GM12872 (cell line): ENCODE data around the gene ABI3BP.

ENCODE experiments used
- TF ChIP-seq, protein P1 (sequence below): IDR thresholded peaks from 3 replicates; pipeline ENCODE4 v1.5.1; 2011; ENCODE audit warnings: low read depth, mild to moderate bottlenecking, low read length, moderate library complexity; ENCODE audit not compliant: insufficient read depth

The ABI3BP gene

DNA sequence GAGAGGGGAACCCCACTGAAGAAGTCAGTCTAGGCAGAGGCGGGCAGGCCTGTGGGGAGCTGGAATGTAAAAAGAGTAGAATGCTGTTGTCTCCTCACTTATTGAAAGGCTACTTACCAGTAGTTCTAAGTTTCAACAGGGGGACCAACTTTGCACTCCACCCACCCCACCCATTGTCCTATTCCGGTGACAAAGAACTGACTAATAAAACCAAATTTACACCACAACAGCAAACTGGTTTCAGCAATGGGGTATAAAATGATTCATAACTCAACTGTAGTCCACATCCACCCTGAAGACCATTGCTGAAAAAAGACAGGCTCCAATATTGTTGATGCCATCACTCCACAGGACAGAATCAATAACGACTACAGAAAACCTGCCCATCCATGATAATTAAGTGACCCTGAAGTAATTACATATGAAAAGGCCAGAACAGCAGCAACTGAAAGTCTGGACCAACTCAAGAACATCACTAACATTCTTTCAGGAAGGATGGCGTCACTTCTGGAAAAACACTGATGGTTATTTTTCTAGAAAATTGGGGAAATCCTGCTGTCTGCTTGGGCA, 80.2 kb downstream of the ABI3BP start:
- TF ChIP-seq, protein P1, sequence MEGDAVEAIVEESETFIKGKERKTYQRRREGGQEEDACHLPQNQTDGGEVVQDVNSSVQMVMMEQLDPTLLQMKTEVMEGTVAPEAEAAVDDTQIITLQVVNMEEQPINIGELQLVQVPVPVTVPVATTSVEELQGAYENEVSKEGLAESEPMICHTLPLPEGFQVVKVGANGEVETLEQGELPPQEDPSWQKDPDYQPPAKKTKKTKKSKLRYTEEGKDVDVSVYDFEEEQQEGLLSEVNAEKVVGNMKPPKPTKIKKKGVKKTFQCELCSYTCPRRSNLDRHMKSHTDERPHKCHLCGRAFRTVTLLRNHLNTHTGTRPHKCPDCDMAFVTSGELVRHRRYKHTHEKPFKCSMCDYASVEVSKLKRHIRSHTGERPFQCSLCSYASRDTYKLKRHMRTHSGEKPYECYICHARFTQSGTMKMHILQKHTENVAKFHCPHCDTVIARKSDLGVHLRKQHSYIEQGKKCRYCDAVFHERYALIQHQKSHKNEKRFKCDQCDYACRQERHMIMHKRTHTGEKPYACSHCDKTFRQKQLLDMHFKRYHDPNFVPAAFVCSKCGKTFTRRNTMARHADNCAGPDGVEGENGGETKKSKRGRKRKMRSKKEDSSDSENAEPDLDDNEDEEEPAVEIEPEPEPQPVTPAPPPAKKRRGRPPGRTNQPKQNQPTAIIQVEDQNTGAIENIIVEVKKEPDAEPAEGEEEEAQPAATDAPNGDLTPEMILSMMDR, result no peak

DNA sequence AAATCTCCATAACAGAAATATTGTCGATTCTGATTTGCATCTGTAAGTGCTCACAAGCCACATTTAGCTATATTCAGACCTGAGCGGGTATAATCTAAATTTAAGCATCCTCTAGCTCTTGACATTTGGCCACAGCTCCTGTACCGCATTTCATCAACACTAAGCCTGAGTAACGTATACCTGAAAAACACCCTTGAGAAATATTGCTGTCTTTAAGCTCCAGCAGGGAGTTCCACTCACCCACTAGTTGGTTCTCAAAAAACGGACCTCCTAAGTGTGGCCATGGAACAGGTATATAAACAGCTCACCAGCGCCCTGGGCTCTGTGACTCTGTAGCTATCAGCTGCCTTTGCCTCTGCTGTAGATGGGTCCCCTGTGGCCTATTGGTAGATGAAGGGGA, 80.7 kb downstream of the ABI3BP start:
- TF ChIP-seq, protein P1, result no peak

DNA sequence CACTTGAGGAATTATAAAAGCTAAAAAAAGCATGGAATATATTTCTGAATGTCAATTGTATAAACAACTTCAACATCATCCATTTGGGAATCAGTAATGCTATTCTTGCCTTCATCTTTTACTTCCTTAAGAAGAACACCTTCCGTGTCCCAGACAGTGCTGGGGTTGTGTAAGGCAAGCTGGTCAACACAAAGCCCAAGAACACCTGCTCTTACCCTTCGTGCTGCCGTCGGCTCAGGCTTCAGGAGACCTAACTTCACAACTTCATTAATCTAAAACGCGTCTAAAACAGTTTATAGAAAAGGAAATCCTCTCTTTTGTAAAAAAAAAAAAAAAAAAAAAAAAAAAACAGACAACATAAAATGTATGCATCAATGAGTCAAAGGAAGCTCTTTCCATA, 81.3 kb downstream of the ABI3BP start:
- TF ChIP-seq, protein P1, result no peak

DNA sequence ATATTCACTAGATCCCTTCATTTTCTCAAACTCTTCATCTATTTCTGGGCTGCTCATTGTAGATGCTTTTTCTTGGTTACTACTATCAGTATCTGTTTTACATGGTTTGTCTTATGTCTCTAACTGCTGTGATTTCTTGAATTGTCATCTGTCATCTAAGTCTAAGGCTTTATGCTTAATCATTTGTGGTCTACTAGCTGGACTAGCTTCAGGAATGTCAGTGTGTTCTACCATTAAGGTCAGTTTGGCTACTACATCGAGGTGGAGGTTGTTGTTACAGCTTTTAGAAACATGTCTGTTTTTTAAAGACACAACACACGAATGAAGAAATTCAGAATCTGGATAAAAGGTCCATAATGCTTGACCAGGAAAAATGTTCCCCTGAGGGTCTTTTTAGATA, 82.2 kb downstream of the ABI3BP start:
- TF ChIP-seq, protein P1, result no peak

DNA sequence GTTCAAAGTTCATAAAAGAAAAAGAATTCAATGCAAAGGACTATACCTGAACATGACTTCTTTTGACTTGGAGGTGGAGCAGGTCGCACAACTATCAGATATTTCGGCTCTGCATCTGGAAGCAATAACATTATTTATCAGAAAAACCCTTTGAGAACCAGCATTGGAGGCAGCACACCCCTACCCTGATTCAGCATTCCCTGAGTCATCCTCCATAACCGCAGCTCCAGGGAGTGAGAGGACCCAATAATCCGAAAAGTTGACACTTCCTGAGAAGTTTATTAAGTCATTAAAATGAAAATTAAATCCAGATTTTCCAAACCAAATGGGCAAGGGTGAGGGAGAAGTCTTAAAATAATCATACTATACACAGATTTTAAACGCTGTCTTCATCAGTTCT, 90.6 kb downstream of the ABI3BP start:
- TF ChIP-seq, protein P1, result no peak

DNA sequence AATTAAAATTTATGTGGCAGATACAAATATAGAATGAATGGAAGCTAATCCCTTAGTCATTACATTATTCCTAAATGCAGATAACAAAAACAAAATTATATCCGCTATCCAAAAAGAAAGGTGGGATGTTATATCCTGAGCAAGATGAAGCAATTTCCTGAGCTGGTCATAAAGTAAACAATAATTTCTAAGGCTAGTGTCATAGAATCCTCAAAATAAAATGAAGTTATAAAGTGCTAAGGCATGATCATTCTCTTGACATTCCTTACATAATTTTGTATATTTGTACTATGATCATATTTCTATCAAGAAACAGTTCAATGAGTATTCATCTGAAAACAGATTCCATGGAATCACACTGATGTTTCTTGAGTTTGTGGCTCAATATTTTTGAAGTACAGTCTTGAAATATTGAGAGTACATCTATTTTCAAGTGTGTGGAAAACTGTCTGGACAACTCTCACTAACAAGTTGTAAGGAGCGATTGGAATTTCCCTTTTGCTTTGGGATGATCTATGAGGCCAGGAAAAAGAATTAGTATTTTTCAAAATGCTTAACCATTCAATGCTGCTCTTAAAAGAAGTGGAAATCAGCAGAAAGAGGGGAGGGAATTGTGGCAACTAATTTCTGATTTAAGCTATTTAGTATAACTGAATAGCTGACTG, 92.4 kb downstream of the ABI3BP start:
- TF ChIP-seq, protein P1, result no peak

DNA sequence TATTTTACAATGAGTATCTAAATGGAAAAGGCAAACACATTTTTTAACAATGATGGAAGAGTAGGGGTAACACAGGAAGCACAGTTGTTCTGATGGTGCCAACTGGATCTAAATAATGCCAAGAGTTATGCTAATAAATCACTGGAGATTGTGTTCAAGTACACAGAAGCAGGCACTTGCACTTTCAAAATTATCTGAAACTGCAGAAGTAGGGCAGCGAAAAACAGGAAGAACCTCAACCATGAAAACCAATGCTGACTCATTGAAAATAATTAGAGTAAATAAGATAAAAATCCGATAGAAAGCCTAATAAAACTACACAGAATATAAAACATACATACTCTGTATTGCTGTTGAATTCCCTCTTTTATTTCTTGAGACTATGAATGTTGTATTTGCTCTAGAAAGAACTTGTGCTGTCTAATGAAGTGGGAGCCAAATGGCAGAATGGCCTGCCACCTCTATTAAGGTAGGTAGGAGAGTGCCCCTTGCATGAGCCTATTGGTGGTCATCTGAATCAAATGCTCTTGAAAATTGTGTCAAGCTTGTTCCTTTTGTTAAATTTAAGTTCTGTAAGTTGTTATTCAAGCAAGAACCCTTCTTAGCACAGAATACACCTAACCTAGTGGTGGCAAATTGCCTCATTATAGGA, 93.7 kb downstream of the ABI3BP start:
- TF ChIP-seq, protein P1, result no peak
